Renal pelvis (tissue), 4 donors: ENCODE measurements around the gene FAM193A. TPM values are rescaled to one million over a fixed set of nuclear protein-coding genes. Genes with fewer than 3 reads are reported as not detected.
"Not testable (repeated sequence)": the region's sequence is repeated elsewhere in the genome, so short reads cannot be mapped to it uniquely, and the experiment has no call there.

Experiments
- DNase-seq: peaks from one replicate; pipeline ENCODE4 v3.0.0-alpha.2; 2013
- polyA plus RNA-seq, 3 donors: library from polyadenylated mRNA; unstranded; fragments of 120-200 nt; gene quantifications; one replicate each; pipeline ENCODE4 v1.2.1, GENCODE V29; 2013; ENCODE audit not compliant: insufficient read length in 3 of 3

FAM193A gene
- polyA plus RNA-seq, 3 donors, result 28.7 to 30.5 (median 28.9) TPM

DNA sequence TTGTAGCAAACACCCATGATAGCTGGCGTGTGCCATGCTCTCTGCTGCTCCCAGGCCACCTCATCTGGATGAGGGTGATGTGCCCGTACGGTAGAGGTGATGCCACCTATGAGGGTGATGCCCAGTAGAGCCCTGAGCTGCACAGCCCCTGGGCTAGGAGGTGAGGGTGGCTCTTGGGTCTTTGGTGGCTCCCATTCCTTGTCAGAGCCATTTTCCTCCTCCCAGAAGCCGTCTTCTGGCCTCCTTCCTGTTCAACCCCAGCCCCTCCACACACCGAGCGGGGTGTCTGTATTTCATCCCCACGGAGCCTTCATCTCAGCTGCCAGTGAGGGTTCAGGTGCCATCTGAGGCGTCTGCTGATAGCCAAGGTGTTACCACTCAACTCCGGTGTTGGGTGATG lies 231.7 kb downstream of the FAM193A start:
- DNase-seq, result no peak

DNA sequence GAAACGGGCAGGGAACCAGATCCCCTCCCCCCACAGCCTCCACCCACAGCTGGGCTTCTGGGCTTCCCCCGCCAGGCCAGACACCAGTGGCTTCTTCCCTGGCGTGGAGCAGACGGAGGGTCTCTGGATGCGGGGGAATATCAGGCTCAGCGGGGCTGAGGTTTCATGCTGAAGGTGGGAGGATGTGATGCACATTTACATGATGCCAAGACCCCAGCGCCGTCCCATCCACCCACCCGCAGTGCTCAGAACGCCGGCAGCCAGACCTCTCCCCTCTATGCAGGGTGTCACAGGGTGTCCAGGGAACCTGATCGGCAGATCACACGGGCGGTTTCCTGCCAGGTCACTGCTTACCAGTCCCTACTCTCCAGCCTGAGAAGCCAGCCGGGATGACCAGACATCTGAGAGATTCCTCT lies 232.5 kb downstream of the FAM193A start:
- no peak for DNase-seq

DNA sequence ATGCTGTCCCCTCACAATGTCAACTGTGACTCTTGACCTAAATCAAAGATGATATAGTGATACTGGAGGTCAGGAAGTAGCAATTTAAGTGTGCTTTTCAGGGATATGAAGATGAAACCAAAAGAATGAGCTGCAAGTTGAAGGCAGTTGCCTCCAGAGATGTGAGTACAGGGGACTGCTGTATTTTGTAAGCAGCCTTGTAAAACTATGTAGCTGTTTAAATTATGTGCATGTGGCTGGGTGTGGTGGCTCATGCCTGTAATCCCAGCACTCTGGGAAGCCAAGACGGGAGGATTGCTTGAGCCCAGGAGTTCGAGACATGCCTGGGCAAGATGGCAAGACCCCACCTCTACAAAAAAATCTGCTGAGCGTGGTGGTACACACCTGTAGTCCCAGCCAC lies 234.8 kb downstream of the FAM193A start:
- DNase-seq, result no peak

DNA sequence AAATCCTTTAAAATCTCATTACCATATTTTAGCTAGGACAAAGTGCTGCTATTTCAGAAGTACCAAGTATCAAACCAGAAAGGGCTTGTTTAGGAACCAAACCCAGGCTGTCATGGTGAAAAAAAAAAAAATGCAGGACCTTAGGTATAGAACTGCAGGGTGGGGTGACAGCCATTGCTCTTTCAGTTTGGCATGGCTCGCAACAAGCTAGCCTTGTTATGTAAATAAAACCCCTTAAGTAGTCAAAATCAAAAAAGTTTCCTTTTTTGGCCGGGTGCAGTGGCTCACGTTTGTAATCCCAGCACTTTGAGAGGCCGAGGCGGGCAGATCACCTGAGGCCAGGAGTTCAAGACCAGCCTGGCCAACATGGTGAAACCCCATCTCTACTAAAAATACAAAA lies 244.2 kb downstream of the FAM193A start:
- DNase-seq, result not testable (repeated sequence)

DNA sequence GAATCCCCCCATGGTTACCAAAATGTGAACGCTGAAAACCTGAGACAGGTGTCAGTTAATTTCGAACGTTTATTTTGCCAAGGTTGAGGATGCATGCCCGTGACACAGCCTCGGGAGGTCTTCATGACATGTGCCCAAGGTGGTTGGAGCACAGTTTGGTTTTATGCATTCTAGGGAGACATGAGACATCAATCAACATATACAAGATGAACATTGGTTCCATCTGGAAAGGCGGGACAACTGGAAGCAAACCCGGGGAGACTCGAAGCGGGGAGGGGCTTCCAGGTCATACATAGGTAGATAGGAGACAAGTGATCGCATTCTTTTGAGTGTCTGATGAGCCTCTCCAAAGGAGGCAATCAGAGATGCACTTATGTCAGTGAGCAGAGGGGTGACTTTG lies 245.5 kb downstream of the FAM193A start:
- no peak for DNase-seq

Other genes with a start within 250 kb of the FAM193A start
- 1 to 10 TPM; 1.7 to 3.7 (median 3.2) TPM for gene ZFYVE28, start 118.0 kb upstream of the FAM193A start, polyA plus RNA-seq
- 1 to 10 TPM in 1 of 3 donors, under 1 TPM in 2; 0.84 to 1.3 (median 0.91) TPM for gene CFAP99, start 117.7 kb upstream of the FAM193A start, polyA plus RNA-seq
- 10 to 100 TPM; 68.5 to 70.9 (median 69.4) TPM for gene RNF4, start 67.5 kb upstream of the FAM193A start, polyA plus RNA-seq
- 10 to 100 TPM; 23.1 to 24.3 (median 23.9) TPM for gene TNIP2, start 219.7 kb downstream of the FAM193A start, polyA plus RNA-seq